ENCODE results near the gene PCDHGB4.
"Not testable (repeated sequence)": the region's sequence is repeated elsewhere in the genome, so short reads cannot be mapped to it uniquely, and the experiment has no call there.

The PCDHGB4 gene

GRCh38 chr5:141402553-141403243 is 15.2 kb downstream of the PCDHGB4 start, which contains the start of gene PCDHGA9:
Gene PCDHGA9, plus strand, starts transcription at chr5:141402778. Its CDS starts 175 bp downstream, at chr5:141402953.
- no peak for FAIRE-seq

GRCh38 chr5:141403387-141403786 is 15.9 kb downstream of the PCDHGB4 start:
- no peak for FAIRE-seq

GRCh38 chr5:141407790-141408505 is 20.4 kb downstream of the PCDHGB4 start, which contains the start of gene PCDHGB6:
Gene PCDHGB6, plus strand, starts transcription at chr5:141408021. Its CDS starts 182 bp downstream, at chr5:141408203.
- FAIRE-seq = not testable (repeated sequence)

- FAIRE-seq = no peak
These were observed 22.3 kb downstream of the PCDHGB4 start for GRCh38 chr5:141409598-141410306.

GRCh38 chr5:141411575-141411974 is 24.1 kb downstream of the PCDHGB4 start:
- no peak for FAIRE-seq

- peak; percentile 58 for FAIRE-seq
These were observed 25.5 kb downstream of the PCDHGB4 start, which contains the start of gene PCDHGA10 for GRCh38 chr5:141412854-141413539. Gene PCDHGA10, plus strand, starts transcription at chr5:141412987. Its CDS starts 189 bp downstream, at chr5:141413176.

- FAIRE-seq = no peak
These were observed 26.1 kb downstream of the PCDHGB4 start for GRCh38 chr5:141413540-141414069.

GRCh38 chr5:141414548-141415274 is 27.2 kb downstream of the PCDHGB4 start:
- FAIRE-seq = not testable (repeated sequence)

- FAIRE-seq = not testable (repeated sequence)
These were observed 27.7 kb downstream of the PCDHGB4 start for GRCh38 chr5:141415275-141415618.

- FAIRE-seq = not testable (repeated sequence)
These were observed 30.1 kb downstream of the PCDHGB4 start, which contains the start of gene PCDHGB7 for GRCh38 chr5:141417494-141418172. Gene PCDHGB7, plus strand, starts transcription at chr5:141417677. Its CDS starts 183 bp downstream, at chr5:141417860.

GRCh38 chr5:141419074-141419880 is 31.8 kb downstream of the PCDHGB4 start:
- no peak for FAIRE-seq

- FAIRE-seq = peak; percentile 48
These were observed 33.5 kb downstream of the PCDHGB4 start, which contains the start of gene PCDHGA11 for GRCh38 chr5:141420855-141421488. Gene PCDHGA11, plus strand, starts transcription at chr5:141421051. Its CDS starts 177 bp downstream, at chr5:141421228.

GRCh38 chr5:141421489-141421855 is 34.0 kb downstream of the PCDHGB4 start:
- no peak for FAIRE-seq

GRCh38 chr5:141422742-141423291 is 35.3 kb downstream of the PCDHGB4 start:
- no peak for FAIRE-seq

GRCh38 chr5:141427783-141428426 is 40.4 kb downstream of the PCDHGB4 start:
- FAIRE-seq = no peak

GRCh38 chr5:141430332-141431113 is 43.0 kb downstream of the PCDHGB4 start, which contains the start of gene PCDHGA12:
Gene PCDHGA12, plus strand, starts transcription at chr5:141430507. Its CDS starts 253 bp downstream, at chr5:141430760.
- FAIRE-seq = no peak

GRCh38 chr5:141431286-141431685 is 43.8 kb downstream of the PCDHGB4 start:
- FAIRE-seq = no peak

- not testable (repeated sequence) for FAIRE-seq
These were observed 44.8 kb downstream of the PCDHGB4 start for GRCh38 chr5:141432308-141432707.

Data from A204.1 (cell line).